HG03457 (cell line): ENCODE results near the gene SUPT3H.
"Not testable (repeated sequence)": the region's sequence is repeated elsewhere in the genome, so short reads cannot be mapped to it uniquely, and the experiment has no call there.

ENCODE experiments used
- ATAC-seq: cut with Tn5 transposase; IDR thresholded peaks from one replicate; pipeline ENCODE4 v1.9.1; 2021; ENCODE audit warnings: moderate number of reproducible peaks; ENCODE audit not compliant: unreplicated experiment

SUPT3H gene

GRCh38 chr6:45326698-45327417, 50.9 kb downstream of the SUPT3H start:
- ATAC-seq: no peak

- ATAC-seq: no peak
These were observed 54.0 kb downstream of the SUPT3H start for GRCh38 chr6:45323656-45324224.

GRCh38 chr6:45320349-45320748, 57.4 kb downstream of the SUPT3H start:
- no peak for ATAC-seq

GRCh38 chr6:45314146-45314545, 63.6 kb downstream of the SUPT3H start:
- no peak for ATAC-seq

GRCh38 chr6:45310118-45310788, 67.5 kb downstream of the SUPT3H start:
- no peak for ATAC-seq

GRCh38 chr6:45305546-45305945, 72.2 kb downstream of the SUPT3H start:
- ATAC-seq: no peak

GRCh38 chr6:45302832-45303231, 74.9 kb downstream of the SUPT3H start:
- ATAC-seq: no peak

- ATAC-seq: no peak
These were observed 76.2 kb downstream of the SUPT3H start for GRCh38 chr6:45301348-45302142.

GRCh38 chr6:45300736-45301135, 77.0 kb downstream of the SUPT3H start:
- no peak for ATAC-seq

- no peak for ATAC-seq
These were observed 78.6 kb downstream of the SUPT3H start for GRCh38 chr6:45299096-45299581.

GRCh38 chr6:45297320-45297719, 80.4 kb downstream of the SUPT3H start:
- ATAC-seq: no peak

GRCh38 chr6:45294065-45294701, 83.6 kb downstream of the SUPT3H start:
- not testable (repeated sequence) for ATAC-seq

- no peak for ATAC-seq
These were observed 84.4 kb downstream of the SUPT3H start for GRCh38 chr6:45293306-45293705.

GRCh38 chr6:45289751-45290514, 87.8 kb downstream of the SUPT3H start:
- ATAC-seq: no peak

GRCh38 chr6:45286707-45287106, 91.0 kb downstream of the SUPT3H start:
- not testable (repeated sequence) for ATAC-seq

GRCh38 chr6:45278367-45278766, 99.4 kb downstream of the SUPT3H start:
- ATAC-seq: no peak

- not testable (repeated sequence) for ATAC-seq
These were observed 100.0 kb downstream of the SUPT3H start for GRCh38 chr6:45277741-45278140.

- no peak for ATAC-seq
These were observed 102.4 kb downstream of the SUPT3H start for GRCh38 chr6:45275358-45275757.

GRCh38 chr6:45272626-45273025, 105.1 kb downstream of the SUPT3H start:
- no peak for ATAC-seq

- ATAC-seq: no peak
These were observed 112.5 kb downstream of the SUPT3H start for GRCh38 chr6:45265246-45265645.
